ENCODE results near the gene MEI4. TPM values are rescaled to one million over a fixed set of nuclear protein-coding genes. Genes with fewer than 3 reads are reported as not detected.
"Not testable (repeated sequence)": the region's sequence is repeated elsewhere in the genome, so short reads cannot be mapped to it uniquely, and the experiment has no call there.

The MEI4 gene
- total and polyA plus RNA-seq, 2 of the 4 experiments (the other 2 are of a cell fraction): not detected

DNA sequence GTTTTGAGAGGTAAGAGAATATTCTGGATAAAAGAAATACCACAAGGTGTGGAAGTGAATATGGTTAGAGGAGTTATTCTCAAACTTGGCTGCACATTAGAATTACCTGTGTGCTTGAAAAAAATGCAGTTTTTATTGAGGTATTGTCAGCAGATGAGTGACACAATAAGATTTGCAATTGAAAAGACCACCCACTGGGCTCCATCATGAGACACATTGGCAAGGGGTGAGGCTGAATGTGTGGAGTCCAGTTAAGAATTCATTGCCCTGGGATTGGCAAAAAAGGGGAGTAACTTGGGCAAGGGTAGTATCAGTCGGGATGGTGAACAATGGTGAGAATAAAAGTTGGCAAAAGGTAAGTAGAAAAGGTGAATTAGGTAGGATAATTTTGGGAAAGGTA is 63.5 kb downstream of the MEI4 start:
- Histone ChIP-seq H2BK120ac (ENCODE audit: low read depth, low read length) (no peak overlapping the region), H4K20me1 (ENCODE audit: insufficient read depth, low read length) (no peaks in the 10 kb centered on the region), H3K18ac (ENCODE audit: low read depth, low read length) (no peak overlapping the region), H3K27ac (ENCODE audit: insufficient read depth, low read length) (no peak overlapping the region), H2AK5ac (ENCODE audit: low read depth, low read length) (no peak overlapping the region), H4K8ac (ENCODE audit: low read depth in 2 of 2, low read length in 2 of 2) (no peak overlapping the region), H3K56ac (ENCODE audit: extremely low read depth, insufficient read depth, low read length) (no peak overlapping the region), H3K4me3 (ENCODE audit: insufficient read depth, low read depth, low read length) (no peak overlapping the region), H3K79me1 (ENCODE audit: low read depth in 1 of 2, low read length in 2 of 2) (no peaks in the 10 kb centered on the region), H3K9me3 (ENCODE audit: control insufficient read depth, insufficient read depth, low read length) (peaks cover 6% of the 10 kb centered on the region), H3K27me3 (ENCODE audit: control insufficient read depth, insufficient read depth, low read length) (no peaks in the 10 kb centered on the region), H2AK9ac (replicated peaks; ENCODE audit: low read depth, low read length, poor library complexity) (no peak overlapping the region), H3K9ac (ENCODE audit: low read depth, low read length) (no peak overlapping the region), H2BK5ac (ENCODE audit: low read depth, low read length, poor library complexity, severe bottlenecking) (no peak overlapping the region), H3K4me2 (ENCODE audit: low read depth, low read length) (no peak overlapping the region), H2BK15ac (ENCODE audit: low read depth, low read length) (no peak overlapping the region), H4K5ac (ENCODE audit: low read depth, low read length) (no peak overlapping the region), H2AFZ (replicated peaks; ENCODE audit: low read length, poor library complexity) (no peak overlapping the region), H3K23ac (ENCODE audit: low read depth, low read length) (no peak overlapping the region), H3K9me1 (ENCODE audit: insufficient read depth, low read length) (no peaks in the 10 kb centered on the region), H4K91ac (ENCODE audit: insufficient read depth, low read depth, low read length) (no peak overlapping the region), H2BK20ac (ENCODE audit: low read depth, low read length) (no peak overlapping the region), H3K4ac (ENCODE audit: low read depth, low read length) (no peak overlapping the region), H3K14ac (replicated peaks; ENCODE audit: low read depth, low read length) (no peak overlapping the region), H3K4me1 (ENCODE audit: control insufficient read depth, insufficient read depth, low read length) (no peaks in the 10 kb centered on the region), H3K36me3 (ENCODE audit: control insufficient read depth, insufficient read depth, low read length) (no peaks in the 10 kb centered on the region)
- WGBS, 2 experiments (ENCODE audit: extremely low coverage in 2 of 2, insufficient read length in 1 of 2): no CpG with 5 or more reads among the region's 1 CpG
- no peak for TF ChIP-seq SMC3 (IDR thresholded peaks at IDR 0.05; ENCODE audit: low read depth, low read length)
- TF ChIP-seq MXI1 (IDR thresholded peaks at IDR 0.05; ENCODE audit: borderline replicate concordance, low read depth, low read length): no peak
- TF ChIP-seq CHD1 (IDR thresholded peaks at IDR 0.05; ENCODE audit: low read depth, low read length): no peak
- TF ChIP-seq RCOR1 (IDR thresholded peaks at IDR 0.05; ENCODE audit: insufficient replicate concordance, low read length): no peak
- TF ChIP-seq FOS (IDR thresholded peaks at IDR 0.05; ENCODE audit: low read depth, low read length): no peak
- TF ChIP-seq, protein P1, sequence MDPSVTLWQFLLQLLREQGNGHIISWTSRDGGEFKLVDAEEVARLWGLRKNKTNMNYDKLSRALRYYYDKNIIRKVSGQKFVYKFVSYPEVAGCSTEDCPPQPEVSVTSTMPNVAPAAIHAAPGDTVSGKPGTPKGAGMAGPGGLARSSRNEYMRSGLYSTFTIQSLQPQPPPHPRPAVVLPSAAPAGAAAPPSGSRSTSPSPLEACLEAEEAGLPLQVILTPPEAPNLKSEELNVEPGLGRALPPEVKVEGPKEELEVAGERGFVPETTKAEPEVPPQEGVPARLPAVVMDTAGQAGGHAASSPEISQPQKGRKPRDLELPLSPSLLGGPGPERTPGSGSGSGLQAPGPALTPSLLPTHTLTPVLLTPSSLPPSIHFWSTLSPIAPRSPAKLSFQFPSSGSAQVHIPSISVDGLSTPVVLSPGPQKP (IDR thresholded peaks at IDR 0.05; ENCODE audit: borderline replicate concordance, low read depth, low read length): no peak
- TF ChIP-seq POLR2A (IDR thresholded peaks at IDR 0.05; ENCODE audit: low read depth, low read length): no peak
- no peak for TF ChIP-seq BHLHE40 (IDR thresholded peaks at IDR 0.05; ENCODE audit: low read depth, low read length)
- no peak for TF ChIP-seq NFE2L2 (IDR thresholded peaks at IDR 0.05; ENCODE audit: low read depth, low read length)
- DNase-seq (no peak), ATAC-seq (ENCODE audit: low read depth) (no peak)
- no TSS peak for BruUV-seq (replicated peaks)
- intact Hi-C loops (cut with micrococcal nuclease) (no loop called here), in situ Hi-C loops (cut with MboI; ENCODE audit: low sequenced_read_pairs) (no loop called here), dilution Hi-C loops (cut with HindIII; ENCODE audit: low sequenced_read_pairs, unreplicated experiment) (no loop called here)
- ChIA-PET POLR2A (ENCODE audit: unreplicated experiment) (no interaction called here), CTCF (no interaction called here)

DNA sequence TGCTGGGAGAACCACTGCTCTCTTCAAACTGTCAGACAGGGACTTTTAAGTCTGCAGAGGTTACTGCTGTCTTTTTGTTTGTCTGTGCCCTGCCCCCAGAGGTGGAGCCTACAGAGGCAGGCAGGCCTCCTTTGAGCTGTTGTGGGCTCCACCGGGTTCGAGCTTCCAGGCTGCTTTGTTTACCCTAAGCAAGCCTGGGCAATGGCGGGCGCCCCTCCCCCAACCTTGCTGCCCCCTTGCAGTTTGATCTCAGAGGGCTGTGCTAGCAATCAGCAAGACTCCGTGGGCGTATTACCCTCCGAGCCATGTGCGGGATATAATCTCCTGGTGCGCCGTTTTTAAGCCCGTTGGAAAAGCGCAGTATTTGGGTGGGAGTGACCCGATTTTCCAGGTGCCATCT is 83.2 kb downstream of the MEI4 start:
- H4K8ac ChIP-seq (ENCODE audit: low read depth in 2 of 2, low read length in 2 of 2); dilution Hi-C loops (cut with HindIII; ENCODE audit: low sequenced_read_pairs, unreplicated experiment); intact Hi-C loops (cut with micrococcal nuclease); H3K4ac ChIP-seq (ENCODE audit: low read depth, low read length); H2AK5ac ChIP-seq (ENCODE audit: low read depth, low read length); CTCF ChIA-PET; ATAC-seq (ENCODE audit: low read depth); H3K9ac ChIP-seq (ENCODE audit: low read depth, low read length); H2BK120ac ChIP-seq (ENCODE audit: low read depth, low read length); H3K56ac ChIP-seq (ENCODE audit: extremely low read depth, insufficient read depth, low read length); H2BK15ac ChIP-seq (ENCODE audit: low read depth, low read length); H4K91ac ChIP-seq (ENCODE audit: insufficient read depth, low read depth, low read length); H3K27ac ChIP-seq (ENCODE audit: insufficient read depth, low read length); H3K18ac ChIP-seq (ENCODE audit: low read depth, low read length); BruUV-seq (replicated peaks); H3K4me3 ChIP-seq (ENCODE audit: insufficient read depth, low read depth, low read length); H3K9me1 ChIP-seq (ENCODE audit: insufficient read depth, low read length); DNase-seq; H4K5ac ChIP-seq (ENCODE audit: low read depth, low read length); H3K36me3 ChIP-seq (ENCODE audit: control insufficient read depth, insufficient read depth, low read length); H3K4me2 ChIP-seq (ENCODE audit: low read depth, low read length); POLR2A ChIA-PET (ENCODE audit: unreplicated experiment); H3K23ac ChIP-seq (ENCODE audit: low read depth, low read length); H3K14ac ChIP-seq (replicated peaks; ENCODE audit: low read depth, low read length); H2AK9ac ChIP-seq (replicated peaks; ENCODE audit: low read depth, low read length, poor library complexity); H3K4me1 ChIP-seq (ENCODE audit: control insufficient read depth, insufficient read depth, low read length); H3K9me3 ChIP-seq (ENCODE audit: control insufficient read depth, insufficient read depth, low read length); H4K20me1 ChIP-seq (ENCODE audit: insufficient read depth, low read length); H3K79me1 ChIP-seq (ENCODE audit: low read depth in 1 of 2, low read length in 2 of 2); H2BK5ac ChIP-seq (ENCODE audit: low read depth, low read length, poor library complexity, severe bottlenecking); H2AFZ ChIP-seq (replicated peaks; ENCODE audit: low read length, poor library complexity); H2BK20ac ChIP-seq (ENCODE audit: low read depth, low read length); H3K27me3 ChIP-seq (ENCODE audit: control insufficient read depth, insufficient read depth, low read length): not testable (repeated sequence)
- in situ Hi-C loops (cut with MboI; ENCODE audit: low sequenced_read_pairs): loop anchor here (25.0 kb wide), 1 partner anchor 1076 kb away; no protein-coding TSS in a partner anchor
- 35% methylated on average over 2 of the region's 13 CpGs; no CpG with 5 or more reads in 1 of the 2 experiments for WGBS, 2 experiments (ENCODE audit: extremely low coverage in 2 of 2, insufficient read length in 1 of 2)
